Measurements from ENCODE around the gene TP63.
A peak's percentile ranks its signal among the peaks of the same experiment; 100 is the strongest.

The TP63 gene

GRCh38 chr3:189787191-189787590 is 156.0 kb downstream of the TP63 start:
- no peak for DNase-seq

GRCh38 chr3:189787632-189788031 is 156.4 kb downstream of the TP63 start:
- no peak for DNase-seq

DNA sequence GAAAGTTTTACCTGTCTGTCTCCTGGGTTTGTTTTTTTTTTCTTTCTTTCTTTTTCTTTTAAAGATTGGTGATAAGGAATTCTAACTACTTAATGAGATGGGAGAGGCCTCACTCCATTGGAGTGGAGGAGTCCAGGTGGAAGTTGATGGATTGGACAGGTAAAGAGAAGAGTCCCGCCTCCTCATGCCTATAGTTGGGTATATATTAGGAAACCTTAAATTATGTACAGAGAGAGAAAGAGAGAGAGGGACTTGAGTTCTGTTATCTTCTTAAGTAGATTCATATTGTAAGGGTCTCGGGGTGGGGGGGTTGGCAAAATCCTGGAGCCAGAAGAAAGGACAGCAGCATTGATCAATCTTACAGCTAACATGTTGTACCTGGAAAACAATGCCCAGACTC is 158.2 kb downstream of the TP63 start:
- no peak for DNase-seq

- DNase-seq: peak; percentile 22
Observed at GRCh38 chr3:189790658-189791057, 159.5 kb downstream of the TP63 start.

- no peak for DNase-seq
Observed at GRCh38 chr3:189792046-189792929, 161.1 kb downstream of the TP63 start.

- peak; percentile 40 for DNase-seq
Observed at GRCh38 chr3:189794518-189794917, 163.3 kb downstream of the TP63 start.

DNA sequence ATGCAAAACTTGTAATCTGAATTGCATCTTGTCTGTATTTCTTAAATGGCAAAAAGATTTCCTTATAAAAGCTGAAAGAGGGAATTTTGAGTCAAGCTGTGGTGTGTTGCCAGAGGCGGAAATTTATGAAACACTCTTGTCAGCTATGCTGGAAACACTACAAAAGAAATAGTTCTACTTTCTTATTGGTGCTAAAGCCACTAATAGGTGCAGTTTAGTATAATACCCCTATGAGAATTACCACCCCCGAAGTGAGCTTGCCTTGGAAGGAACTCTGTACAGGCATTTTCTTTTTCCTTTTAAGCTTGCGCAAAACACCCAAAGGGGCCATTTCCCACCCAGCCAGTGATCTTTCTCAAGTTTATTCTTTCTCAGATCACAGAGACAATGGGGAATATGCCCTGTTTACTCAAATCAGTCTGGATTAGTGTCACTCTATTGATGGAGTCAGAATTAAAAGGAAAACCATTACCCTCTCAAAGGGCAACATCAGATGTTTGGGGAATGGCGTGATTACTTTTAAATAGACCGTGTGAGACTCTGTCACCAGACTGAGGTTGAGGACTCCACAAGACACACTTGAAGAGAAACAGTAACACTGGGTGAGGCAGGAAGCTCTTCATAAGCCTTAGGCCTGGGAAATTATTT is 166.0 kb downstream of the TP63 start:
- no peak for DNase-seq

GRCh38 chr3:189799366-189799765 is 168.2 kb downstream of the TP63 start:
- no peak for DNase-seq

GRCh38 chr3:189800436-189800835 is 169.2 kb downstream of the TP63 start:
- no peak for DNase-seq

- DNase-seq: no peak
Observed at GRCh38 chr3:189803254-189803653, 172.1 kb downstream of the TP63 start.

GRCh38 chr3:189805375-189806067 is 174.3 kb downstream of the TP63 start:
- no peak for DNase-seq

- DNase-seq: no peak
Observed at GRCh38 chr3:189806171-189806951, 175.2 kb downstream of the TP63 start.

- no peak for DNase-seq
Observed at GRCh38 chr3:189808246-189809007, 177.2 kb downstream of the TP63 start.

- DNase-seq: no peak
Observed at GRCh38 chr3:189809583-189809982, 178.4 kb downstream of the TP63 start.

DNA sequence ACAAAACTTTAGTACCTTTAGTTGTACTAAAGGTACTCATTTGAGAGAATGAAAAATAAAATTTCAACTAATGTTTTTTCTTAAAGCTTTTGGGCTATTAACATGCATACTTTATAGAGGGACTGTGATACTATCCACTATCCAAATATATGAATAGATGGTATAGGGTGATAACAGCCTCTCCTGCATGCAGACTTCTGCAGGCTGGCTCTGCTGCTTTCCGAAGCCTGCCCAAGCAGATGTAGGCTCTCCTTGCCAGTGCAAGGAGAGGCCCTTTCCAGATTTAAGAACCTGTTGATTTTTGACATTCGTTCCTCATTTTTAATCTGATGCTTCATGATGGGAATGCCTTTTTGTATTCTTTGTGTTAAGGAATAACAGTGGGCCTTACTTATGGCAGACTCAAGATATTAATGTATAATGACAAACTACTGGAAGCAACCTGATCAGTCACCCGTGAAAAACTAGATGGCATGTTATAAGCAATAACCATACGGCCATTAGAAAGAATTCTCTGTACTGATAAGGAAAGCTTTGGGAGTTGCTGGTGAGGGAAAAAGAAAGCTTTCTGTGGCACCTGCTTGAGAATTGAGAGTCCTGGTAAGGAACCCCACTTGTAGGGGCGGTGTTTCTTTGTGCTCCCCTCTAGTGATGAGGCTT is 181.7 kb downstream of the TP63 start:
- DNase-seq: no peak

DNA sequence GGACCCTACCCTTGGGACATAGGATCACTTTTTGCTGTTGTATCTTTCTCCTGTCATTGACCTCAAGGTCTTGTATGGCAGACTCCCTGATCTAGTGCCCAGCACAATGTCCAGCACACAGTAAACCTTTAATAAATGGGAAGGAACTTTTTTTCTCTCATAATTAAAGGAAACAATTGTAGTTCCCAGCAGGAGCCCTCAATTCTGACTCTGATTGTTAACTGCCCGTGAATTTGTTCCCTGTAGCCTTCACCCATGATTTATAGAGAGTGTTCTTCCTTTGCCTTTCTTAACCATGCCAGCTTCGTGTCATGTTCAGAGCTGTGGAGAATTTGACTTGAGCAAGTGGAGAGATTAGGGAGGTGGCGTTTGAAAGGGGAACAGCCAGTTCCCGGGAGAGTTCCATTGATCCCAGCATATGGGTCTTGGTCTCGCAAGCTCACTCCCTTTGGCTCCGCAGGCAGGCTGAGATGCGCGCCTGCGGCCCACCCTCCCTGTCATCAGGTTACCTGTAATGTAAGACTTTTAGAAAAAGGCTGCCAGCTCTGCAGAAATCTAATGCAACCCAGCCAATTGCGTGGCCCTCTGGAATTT is 182.6 kb downstream of the TP63 start:
- DNase-seq: no peak

- no peak for DNase-seq
Observed at GRCh38 chr3:189820365-189820720, 189.2 kb downstream of the TP63 start.

DNA sequence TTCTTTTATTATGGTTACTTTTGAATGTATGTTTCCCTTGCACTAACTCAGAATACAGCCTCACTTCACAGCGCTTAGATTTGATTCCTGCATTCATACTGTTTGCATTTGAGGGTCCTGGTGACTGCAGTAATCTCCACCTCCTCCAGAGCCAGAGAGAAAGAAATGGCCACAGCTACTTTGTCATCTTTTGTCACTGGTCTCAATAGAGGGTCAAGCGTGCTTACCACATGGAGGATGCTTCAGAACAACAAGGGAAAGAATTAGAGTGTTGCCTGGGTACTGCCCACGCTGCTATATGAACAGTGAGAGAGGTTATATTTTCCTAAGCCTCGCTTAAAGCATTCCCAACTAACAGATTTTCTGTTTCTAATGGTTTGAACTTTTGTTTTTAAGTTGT is 190.1 kb downstream of the TP63 start:
- no peak for DNase-seq

DNA sequence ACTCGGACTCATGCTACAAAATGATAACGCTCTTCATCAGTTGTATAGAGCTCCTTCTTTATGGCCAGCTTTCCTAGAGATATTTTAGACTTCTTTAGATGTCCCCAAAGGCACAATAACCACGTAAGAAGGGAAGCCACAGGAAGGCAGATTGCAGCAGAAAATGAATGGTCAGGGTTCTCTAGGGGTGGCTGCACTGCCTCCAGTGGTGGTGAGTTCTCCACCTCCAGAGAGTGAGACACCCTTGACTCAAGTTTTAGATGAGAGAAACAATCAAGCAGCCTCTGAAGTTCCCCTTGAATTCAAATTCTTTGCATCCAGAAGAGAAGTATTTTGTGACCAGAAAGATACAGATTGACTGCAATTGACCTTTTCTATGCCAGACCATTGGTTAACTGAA is 191.5 kb downstream of the TP63 start:
- DNase-seq: no peak

DNA sequence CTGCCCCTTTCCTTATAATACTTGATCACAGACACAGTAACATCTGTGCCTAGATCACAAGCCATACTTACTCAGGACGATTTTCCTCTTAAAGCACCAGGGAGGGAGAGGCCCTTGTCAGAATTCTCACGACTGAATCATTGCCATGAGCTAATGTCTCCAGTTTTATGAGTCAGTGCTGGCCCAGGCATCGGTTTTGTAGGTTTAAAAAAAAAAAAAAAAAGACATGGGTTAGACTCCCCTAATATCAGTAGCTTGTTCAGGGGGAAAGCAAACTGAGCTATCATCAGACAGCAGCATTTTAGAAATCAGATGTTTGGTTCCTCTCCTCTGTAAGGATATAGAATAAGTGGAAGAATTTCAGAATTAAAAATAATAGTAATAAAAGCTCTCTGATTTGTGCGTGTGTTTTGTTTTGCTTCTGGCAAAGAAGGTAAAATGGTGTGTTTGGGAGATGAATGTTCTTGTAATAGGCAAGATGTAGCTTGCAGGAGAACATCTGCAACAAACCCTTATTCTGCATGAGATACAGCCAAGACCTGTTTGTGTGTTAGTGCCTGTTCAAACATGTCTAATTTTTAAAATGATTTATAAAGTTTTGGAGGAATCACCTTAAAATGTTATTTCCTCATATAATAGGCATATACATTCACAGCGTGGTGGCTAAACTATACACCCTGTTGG is 193.6 kb downstream of the TP63 start:
- no peak for DNase-seq

DNA sequence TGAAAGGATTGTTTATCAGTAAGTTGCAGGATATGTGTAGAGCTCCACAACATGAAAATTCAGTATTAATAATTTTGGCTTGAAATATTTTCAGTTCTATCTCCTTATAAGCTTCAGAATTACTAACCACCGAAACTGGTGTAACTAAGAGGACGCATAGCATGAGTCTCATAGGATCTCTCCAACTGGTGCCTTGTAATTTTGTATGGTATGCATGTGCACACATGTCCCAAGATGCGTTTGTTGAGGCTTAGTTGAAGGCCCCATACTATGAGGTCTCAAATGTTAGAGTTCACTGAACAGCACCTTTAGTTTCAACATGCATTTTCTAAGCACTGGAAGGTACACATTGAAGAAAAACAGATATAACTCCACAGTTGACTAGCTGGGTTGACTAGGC is 195.4 kb downstream of the TP63 start:
- DNase-seq: no peak

Measured in NCI-H1436 (cell line).